ENCODE measurements around the gene FAM219A. TPM values are rescaled to one million over a fixed set of nuclear protein-coding genes. Genes with fewer than 3 reads are reported as not detected.

The FAM219A gene
- total RNA-seq, 2 donors from 2014 or later = 17.1 to 19.6 TPM

DNA sequence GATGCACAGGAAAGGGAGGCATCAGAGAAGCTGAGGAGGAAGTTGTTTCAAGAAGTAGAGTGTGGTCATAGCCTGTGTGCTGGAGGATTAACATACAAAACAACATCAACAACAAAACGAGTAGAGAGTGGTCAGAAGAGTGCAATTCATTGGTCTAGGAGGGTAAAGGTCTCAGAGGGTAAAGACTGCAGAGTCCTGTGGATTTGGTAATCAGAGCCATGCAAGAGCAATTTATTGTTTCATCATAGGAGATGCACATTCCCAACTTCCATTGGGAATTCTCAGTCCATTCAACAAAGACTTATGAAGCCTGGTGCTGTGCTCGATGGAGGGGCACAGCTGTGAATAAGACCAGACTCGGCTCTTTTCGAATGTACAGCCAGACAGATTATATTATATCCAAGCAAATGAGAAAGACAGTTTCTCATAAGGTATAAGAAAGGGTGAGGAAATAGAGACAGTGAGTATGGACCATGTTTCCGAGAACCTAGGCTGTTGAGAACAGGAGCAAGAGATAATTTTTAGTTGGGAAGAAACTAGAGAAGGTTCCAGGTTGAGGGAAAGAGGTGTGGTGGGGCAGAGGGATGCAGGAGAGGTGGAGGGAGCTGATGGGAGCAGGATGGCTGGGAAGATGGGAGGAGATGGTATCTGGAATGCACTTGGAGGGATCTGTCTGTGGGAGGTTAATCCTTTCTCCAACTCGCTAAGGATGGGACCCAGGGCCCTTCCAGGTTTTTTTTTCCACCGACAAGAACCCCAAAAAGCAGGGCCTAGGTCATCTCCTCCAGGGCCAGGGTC, 73.8 kb downstream of the FAM219A start:
- Histone ChIP-seq H3K27ac (ENCODE audit: low read depth, low read length) (no peak overlapping the region), H3K9me3 (ENCODE audit: control insufficient read depth, low read length) (no peaks in the 10 kb centered on the region), H3K36me3 (ENCODE audit: control insufficient read depth, insufficient read depth, low read length) (no peaks in the 10 kb centered on the region), H3K4me3 (ENCODE audit: low read length) (no peak overlapping the region), H3K9ac (ENCODE audit: extremely low read depth, low read length, poor library complexity, severe bottlenecking) (no peak overlapping the region), H3K27me3 (ENCODE audit: control insufficient read depth, insufficient read depth, low read length, poor library complexity, severe bottlenecking) (peaks cover 48% of the 10 kb centered on the region), H3K4me1 (ENCODE audit: control insufficient read depth, insufficient read depth, low read length) (no peaks in the 10 kb centered on the region)
- 90 to 93% methylated on average over 1 to 7 of the region's 7 CpGs for WGBS, 2 experiments (ENCODE audit: insufficient coverage in 1 of 2, insufficient read length in 1 of 2)
- H3K9me3 Mint-ChIP-seq = no peaks in the 10 kb centered on the region
- peaks cover 57% of the 10 kb centered on the region for H3K27me3 Mint-ChIP-seq (ENCODE audit: insufficient read depth)
- H3K4me1 Mint-ChIP-seq = peaks cover 8% of the 10 kb centered on the region
- peak; percentile 15 for DNase-seq
- H3K36me3 Mint-ChIP-seq (ENCODE audit: low read depth) = no peaks in the 10 kb centered on the region
- no peak overlapping the region for H3K27ac Mint-ChIP-seq
- no peak overlapping the region for H3K4me3 Mint-ChIP-seq
- TF ChIP-seq, protein P1, sequence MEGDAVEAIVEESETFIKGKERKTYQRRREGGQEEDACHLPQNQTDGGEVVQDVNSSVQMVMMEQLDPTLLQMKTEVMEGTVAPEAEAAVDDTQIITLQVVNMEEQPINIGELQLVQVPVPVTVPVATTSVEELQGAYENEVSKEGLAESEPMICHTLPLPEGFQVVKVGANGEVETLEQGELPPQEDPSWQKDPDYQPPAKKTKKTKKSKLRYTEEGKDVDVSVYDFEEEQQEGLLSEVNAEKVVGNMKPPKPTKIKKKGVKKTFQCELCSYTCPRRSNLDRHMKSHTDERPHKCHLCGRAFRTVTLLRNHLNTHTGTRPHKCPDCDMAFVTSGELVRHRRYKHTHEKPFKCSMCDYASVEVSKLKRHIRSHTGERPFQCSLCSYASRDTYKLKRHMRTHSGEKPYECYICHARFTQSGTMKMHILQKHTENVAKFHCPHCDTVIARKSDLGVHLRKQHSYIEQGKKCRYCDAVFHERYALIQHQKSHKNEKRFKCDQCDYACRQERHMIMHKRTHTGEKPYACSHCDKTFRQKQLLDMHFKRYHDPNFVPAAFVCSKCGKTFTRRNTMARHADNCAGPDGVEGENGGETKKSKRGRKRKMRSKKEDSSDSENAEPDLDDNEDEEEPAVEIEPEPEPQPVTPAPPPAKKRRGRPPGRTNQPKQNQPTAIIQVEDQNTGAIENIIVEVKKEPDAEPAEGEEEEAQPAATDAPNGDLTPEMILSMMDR (conservative IDR thresholded peaks at IDR 0.05) = no peak

GRCh38 chr9:34383904-34384303, 74.5 kb downstream of the FAM219A start:
- no peak overlapping the region for H3K9ac ChIP-seq (ENCODE audit: extremely low read depth, low read length, poor library complexity, severe bottlenecking)
- H3K27me3 ChIP-seq (ENCODE audit: control insufficient read depth, insufficient read depth, low read length, poor library complexity, severe bottlenecking) = peaks cover 48% of the 10 kb centered on the region
- no peak overlapping the region for H3K27ac Mint-ChIP-seq
- no peak for DNase-seq
- H3K9me3 Mint-ChIP-seq = no peaks in the 10 kb centered on the region
- no peak overlapping the region for H3K27ac ChIP-seq (ENCODE audit: low read depth, low read length)
- no peaks in the 10 kb centered on the region for H3K36me3 ChIP-seq (ENCODE audit: control insufficient read depth, insufficient read depth, low read length)
- H3K4me1 ChIP-seq (ENCODE audit: control insufficient read depth, insufficient read depth, low read length) = no peaks in the 10 kb centered on the region
- no peak overlapping the region for H3K4me3 ChIP-seq (ENCODE audit: low read length)
- H3K4me3 Mint-ChIP-seq = no peak overlapping the region
- H3K36me3 Mint-ChIP-seq (ENCODE audit: low read depth) = no peaks in the 10 kb centered on the region
- H3K9me3 ChIP-seq (ENCODE audit: control insufficient read depth, low read length) = no peaks in the 10 kb centered on the region
- WGBS, 2 experiments (ENCODE audit: insufficient coverage in 1 of 2, insufficient read length in 1 of 2) = 90 to 94% methylated on average over 3 to 4 of the region's 4 CpGs
- TF ChIP-seq, protein P1 (conservative IDR thresholded peaks at IDR 0.05) = no peak
- peaks cover 10% of the 10 kb centered on the region for H3K4me1 Mint-ChIP-seq
- H3K27me3 Mint-ChIP-seq (ENCODE audit: insufficient read depth) = peaks cover 55% of the 10 kb centered on the region

GRCh38 chr9:34382879-34383278, 75.5 kb downstream of the FAM219A start:
- H3K27me3 Mint-ChIP-seq (ENCODE audit: insufficient read depth) = peaks cover 63% of the 10 kb centered on the region
- peak; percentile 22 for DNase-seq
- 84% methylated on average over 3 of the region's 3 CpGs; no CpG with 5 or more reads in 1 of the 2 experiments for WGBS, 2 experiments (ENCODE audit: insufficient coverage in 1 of 2, insufficient read length in 1 of 2)
- peaks cover 10% of the 10 kb centered on the region for H3K4me1 Mint-ChIP-seq
- Histone ChIP-seq H3K27ac (ENCODE audit: low read depth, low read length) (no peak overlapping the region), H3K9ac (ENCODE audit: extremely low read depth, low read length, poor library complexity, severe bottlenecking) (no peak overlapping the region), H3K36me3 (ENCODE audit: control insufficient read depth, insufficient read depth, low read length) (no peaks in the 10 kb centered on the region), H3K4me3 (ENCODE audit: low read length) (no peak overlapping the region), H3K4me1 (ENCODE audit: control insufficient read depth, insufficient read depth, low read length) (no peaks in the 10 kb centered on the region), H3K27me3 (ENCODE audit: control insufficient read depth, insufficient read depth, low read length, poor library complexity, severe bottlenecking) (peaks cover 54% of the 10 kb centered on the region), H3K9me3 (ENCODE audit: control insufficient read depth, low read length) (no peaks in the 10 kb centered on the region)
- H3K9me3 Mint-ChIP-seq = no peaks in the 10 kb centered on the region
- TF ChIP-seq, protein P1 (conservative IDR thresholded peaks at IDR 0.05) = no peak
- H3K27ac Mint-ChIP-seq = no peak overlapping the region
- H3K4me3 Mint-ChIP-seq = no peak overlapping the region
- no peaks in the 10 kb centered on the region for H3K36me3 Mint-ChIP-seq (ENCODE audit: low read depth)

Data from endodermal cell (in vitro differentiated cells).